ENCODE data around the gene FGF8.

The FGF8 gene

DNA sequence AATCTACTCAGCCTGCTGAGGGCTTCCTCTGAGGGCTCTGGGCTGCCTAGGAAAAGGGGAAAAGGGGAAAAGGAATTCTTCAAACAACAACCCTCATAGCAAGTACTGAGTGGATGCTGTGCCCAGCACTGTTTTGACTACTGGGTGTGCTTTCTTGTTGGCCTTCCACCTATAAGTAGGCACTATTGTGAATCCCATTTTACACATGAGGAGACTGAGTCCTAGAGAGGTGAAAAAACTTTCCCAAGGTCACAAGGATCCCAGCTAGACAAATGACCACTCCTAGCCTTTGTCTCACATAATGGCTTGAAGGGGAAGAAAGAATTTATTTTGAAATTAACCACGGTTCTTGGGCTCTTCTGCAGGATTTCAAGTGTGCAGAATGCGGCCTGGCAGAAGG lies 17.1 kb downstream of the FGF8 start:
- TF ChIP-seq CTCF (conservative IDR thresholded peaks at IDR 0.05; ENCODE audit: low read depth, low read length), result no peak
- no peak overlapping the region for H3K27ac ChIP-seq
- H3K27me3 ChIP-seq (ENCODE audit: insufficient read depth, low read depth), result no peaks in the 10 kb centered on the region
- no peak overlapping the region for H3K4me3 ChIP-seq (IDR thresholded peaks at IDR 0.05; ENCODE audit: insufficient read depth, low read depth, low read length)
- H3K9ac ChIP-seq, result no peak overlapping the region
- no peaks in the 10 kb centered on the region for H3K4me1 ChIP-seq (ENCODE audit: low read depth, poor library complexity, severe bottlenecking)
- no peak overlapping the region for H3K4me2 ChIP-seq
- no peaks in the 10 kb centered on the region for H3K79me2 ChIP-seq (ENCODE audit: insufficient read depth, low read depth)
- no peak overlapping the region for H2AFZ ChIP-seq (ENCODE audit: low read depth)
- no peaks in the 10 kb centered on the region for H3K36me3 ChIP-seq (ENCODE audit: insufficient read depth)
- H4K20me1 ChIP-seq (ENCODE audit: insufficient read depth), result no peaks in the 10 kb centered on the region

DNA sequence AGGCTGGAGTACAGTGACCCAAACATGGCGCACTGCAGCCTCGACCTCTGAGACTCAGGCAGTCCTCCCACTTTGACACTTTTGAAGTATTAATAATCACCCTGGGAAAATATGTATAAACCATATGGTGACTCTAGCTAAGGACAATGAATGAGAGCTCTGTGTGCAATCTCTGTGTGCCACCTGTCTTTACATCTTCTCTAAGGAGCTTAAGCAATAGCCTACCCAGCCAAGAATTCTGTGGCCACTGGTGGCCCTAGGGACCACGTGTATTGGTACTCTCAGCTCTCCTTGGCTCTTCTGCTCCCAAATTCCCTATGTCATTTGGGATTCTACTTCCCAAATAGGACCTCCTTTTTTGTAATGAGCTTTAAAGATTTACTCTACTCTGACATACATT lies 23.7 kb downstream of the FGF8 start:
- no peaks in the 10 kb centered on the region for H3K27me3 ChIP-seq (ENCODE audit: insufficient read depth, low read depth)
- TF ChIP-seq CTCF (conservative IDR thresholded peaks at IDR 0.05; ENCODE audit: low read depth, low read length), result no peak

DNA sequence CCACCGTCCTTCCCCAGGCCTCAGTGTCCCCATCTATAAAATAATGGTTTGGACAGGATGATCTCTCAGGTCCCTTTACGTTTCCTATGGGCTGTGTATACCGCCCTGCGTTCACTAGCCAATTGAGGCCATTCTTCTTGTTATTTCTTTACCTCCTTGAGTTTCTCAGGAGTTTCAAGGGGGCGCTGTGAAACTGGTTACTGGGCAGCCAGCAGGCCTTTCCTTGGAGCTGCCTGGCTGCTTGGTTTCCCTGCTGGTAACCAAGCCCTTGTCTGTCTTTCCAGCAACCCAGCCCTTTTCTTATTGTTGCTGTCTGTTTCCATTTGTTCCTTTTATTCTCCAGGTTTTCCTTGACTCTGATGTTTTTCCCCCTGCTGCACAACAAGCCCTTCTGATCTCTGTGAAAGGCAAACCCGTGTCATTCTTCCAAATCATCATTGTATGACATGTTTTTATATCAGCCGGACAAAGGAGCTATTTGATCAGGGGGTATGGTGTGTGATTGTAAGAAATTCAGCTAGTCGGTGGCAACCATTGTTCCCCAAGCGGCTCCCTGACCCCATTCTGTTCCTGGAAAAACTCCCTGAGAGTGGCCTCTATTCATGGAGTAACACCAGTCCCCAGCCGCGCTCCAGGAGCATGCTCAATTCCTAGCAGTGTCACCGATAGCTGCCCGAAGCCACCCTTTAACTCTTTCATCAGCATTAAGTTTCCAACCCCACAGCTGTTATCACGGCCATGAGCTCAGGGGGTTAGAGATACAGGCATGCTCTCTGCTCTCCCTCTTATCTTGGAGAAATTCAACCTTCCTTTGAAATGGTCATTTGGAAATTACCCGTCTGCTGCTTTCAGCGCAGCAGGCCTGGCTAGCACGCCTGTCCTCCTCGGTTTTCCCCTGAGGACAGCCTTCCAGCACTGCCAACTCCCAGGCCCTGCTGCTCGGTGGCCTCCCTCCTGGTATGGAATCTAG lies 26.6 kb downstream of the FGF8 start:
- Histone ChIP-seq H3K4me3 (IDR thresholded peaks at IDR 0.05; ENCODE audit: insufficient read depth, low read depth, low read length) (no peak overlapping the region), H3K9ac (no peak overlapping the region), H2AFZ (ENCODE audit: low read depth) (no peak overlapping the region), H3K79me2 (ENCODE audit: insufficient read depth, low read depth) (no peaks in the 10 kb centered on the region), H4K20me1 (ENCODE audit: insufficient read depth) (no peaks in the 10 kb centered on the region), H3K4me1 (ENCODE audit: low read depth, poor library complexity, severe bottlenecking) (no peaks in the 10 kb centered on the region), H3K27me3 (ENCODE audit: insufficient read depth, low read depth) (no peaks in the 10 kb centered on the region), H3K4me2 (no peak overlapping the region), H3K36me3 (ENCODE audit: insufficient read depth) (no peaks in the 10 kb centered on the region), H3K27ac (no peak overlapping the region)
- no peak for TF ChIP-seq CTCF (conservative IDR thresholded peaks at IDR 0.05; ENCODE audit: low read depth, low read length)

More for the DNA sequence above, 23.7 kb downstream of the FGF8 start:
- Histone ChIP-seq H3K79me2 (ENCODE audit: insufficient read depth, low read depth) (no peaks in the 10 kb centered on the region), H3K36me3 (ENCODE audit: insufficient read depth) (no peaks in the 10 kb centered on the region), H3K4me3 (IDR thresholded peaks at IDR 0.05; ENCODE audit: insufficient read depth, low read depth, low read length) (no peak overlapping the region), H3K4me1 (ENCODE audit: low read depth, poor library complexity, severe bottlenecking) (no peaks in the 10 kb centered on the region), H3K27ac (no peak overlapping the region), H3K4me2 (no peak overlapping the region), H3K9ac (no peak overlapping the region), H2AFZ (ENCODE audit: low read depth) (no peak overlapping the region), H4K20me1 (ENCODE audit: insufficient read depth) (no peaks in the 10 kb centered on the region)

- H3K79me2 ChIP-seq (ENCODE audit: insufficient read depth, low read depth), result no peaks in the 10 kb centered on the region
- H3K4me1 ChIP-seq (ENCODE audit: low read depth, poor library complexity, severe bottlenecking), result no peaks in the 10 kb centered on the region
- H3K9ac ChIP-seq, result no peak overlapping the region
- H3K36me3 ChIP-seq (ENCODE audit: insufficient read depth), result no peaks in the 10 kb centered on the region
- no peak overlapping the region for H2AFZ ChIP-seq (ENCODE audit: low read depth)
- TF ChIP-seq CTCF (conservative IDR thresholded peaks at IDR 0.05; ENCODE audit: low read depth, low read length), result no peak
- no peak overlapping the region for H3K4me3 ChIP-seq (IDR thresholded peaks at IDR 0.05; ENCODE audit: insufficient read depth, low read depth, low read length)
- no peak overlapping the region for H3K4me2 ChIP-seq
- no peaks in the 10 kb centered on the region for H4K20me1 ChIP-seq (ENCODE audit: insufficient read depth)
- no peak overlapping the region for H3K27ac ChIP-seq
- H3K27me3 ChIP-seq (ENCODE audit: insufficient read depth, low read depth), result no peaks in the 10 kb centered on the region
Measured at GRCh38 chr10:101748496-101748895, 27.4 kb downstream of the FGF8 start.

All from KMS-11 (cell line).